ENCODE results near the gene MYBBP1A. TPM values are rescaled to one million over a fixed set of nuclear protein-coding genes. Genes with fewer than 3 reads are reported as not detected.
A peak's percentile ranks its signal among the peaks of the same experiment; 100 is the strongest.

Gene MYBBP1A
- total RNA-seq, 3 donors from 2014 or later (not counting 1 experiment from before 2014, with no cell fraction given): 50.5 to 58.1 (median 52.7) TPM

DNA sequence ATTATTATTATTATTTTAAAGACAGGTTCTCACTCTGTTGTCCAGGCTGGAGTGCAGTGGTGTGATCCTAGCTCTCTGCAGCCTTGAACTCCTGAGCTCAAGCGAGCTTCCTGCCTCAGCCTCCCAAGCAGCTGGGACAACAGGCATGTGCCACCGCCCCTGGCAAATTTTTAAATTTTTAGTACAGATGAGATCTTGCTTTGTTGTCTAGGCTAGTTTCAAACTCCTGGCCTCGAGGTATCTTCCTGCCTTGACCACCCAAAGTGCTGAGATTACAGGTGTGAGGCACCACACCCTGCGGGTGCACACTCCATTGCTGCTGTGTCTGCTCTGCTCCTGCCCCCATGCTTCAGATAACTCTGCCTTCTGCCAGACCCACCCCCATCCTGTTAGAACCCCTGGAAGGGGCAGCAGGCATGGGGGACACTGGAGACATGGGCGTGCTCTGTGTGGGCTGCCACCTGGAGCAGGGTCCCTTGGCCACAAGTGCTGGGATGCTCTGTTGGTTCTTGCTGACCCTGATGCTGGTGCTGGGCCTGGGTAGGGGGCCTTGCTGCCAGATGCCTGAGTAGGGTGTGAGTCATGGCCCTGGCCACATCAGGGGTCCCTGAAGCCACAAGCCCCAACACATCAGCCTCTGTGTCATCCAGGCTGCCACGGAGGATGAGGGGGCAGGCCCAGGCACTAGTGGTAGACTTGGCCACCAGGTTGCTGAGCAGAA, 2.6 kb upstream of the MYBBP1A start:
- DNase-seq (no peak), ATAC-seq (no peak)
- no peak overlapping the region for H3K4me3 Mint-ChIP-seq
- Histone ChIP-seq H3K9me3 (ENCODE audit: control insufficient read depth, insufficient read depth, low read length) (no peaks in the 10 kb centered on the region), H3K27ac (ENCODE audit: low read length) (no peak overlapping the region), H3K27me3 (ENCODE audit: control insufficient read depth, insufficient read depth, low read length) (no peaks in the 10 kb centered on the region), H3K36me3 (ENCODE audit: control insufficient read depth, insufficient read depth, low read length) (peaks cover 2% of the 10 kb centered on the region), H3K4me1 (ENCODE audit: control insufficient read depth, insufficient read depth, low read length) (peaks cover 21% of the 10 kb centered on the region), H3K4me3 (ENCODE audit: low read length) (no peak overlapping the region)
- intact Hi-C loops (cut with micrococcal nuclease): no loop called here
- TF ChIP-seq, protein P1, sequence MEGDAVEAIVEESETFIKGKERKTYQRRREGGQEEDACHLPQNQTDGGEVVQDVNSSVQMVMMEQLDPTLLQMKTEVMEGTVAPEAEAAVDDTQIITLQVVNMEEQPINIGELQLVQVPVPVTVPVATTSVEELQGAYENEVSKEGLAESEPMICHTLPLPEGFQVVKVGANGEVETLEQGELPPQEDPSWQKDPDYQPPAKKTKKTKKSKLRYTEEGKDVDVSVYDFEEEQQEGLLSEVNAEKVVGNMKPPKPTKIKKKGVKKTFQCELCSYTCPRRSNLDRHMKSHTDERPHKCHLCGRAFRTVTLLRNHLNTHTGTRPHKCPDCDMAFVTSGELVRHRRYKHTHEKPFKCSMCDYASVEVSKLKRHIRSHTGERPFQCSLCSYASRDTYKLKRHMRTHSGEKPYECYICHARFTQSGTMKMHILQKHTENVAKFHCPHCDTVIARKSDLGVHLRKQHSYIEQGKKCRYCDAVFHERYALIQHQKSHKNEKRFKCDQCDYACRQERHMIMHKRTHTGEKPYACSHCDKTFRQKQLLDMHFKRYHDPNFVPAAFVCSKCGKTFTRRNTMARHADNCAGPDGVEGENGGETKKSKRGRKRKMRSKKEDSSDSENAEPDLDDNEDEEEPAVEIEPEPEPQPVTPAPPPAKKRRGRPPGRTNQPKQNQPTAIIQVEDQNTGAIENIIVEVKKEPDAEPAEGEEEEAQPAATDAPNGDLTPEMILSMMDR (IDR thresholded peaks at IDR 0.05): no peak
- H3K9me3 Mint-ChIP-seq: no peaks in the 10 kb centered on the region
- 84% methylated on average over 6 of the region's 6 CpGs for WGBS (ENCODE audit: insufficient coverage)
- no peaks in the 10 kb centered on the region for H3K36me3 Mint-ChIP-seq
- H3K4me1 Mint-ChIP-seq: peaks cover 14 to 37% of the 10 kb centered on the region in 2 donors
- H3K27ac Mint-ChIP-seq: no peak overlapping the region
- H3K27me3 Mint-ChIP-seq (ENCODE audit: low read depth in 2 of 2): no peaks in the 10 kb centered on the region

DNA sequence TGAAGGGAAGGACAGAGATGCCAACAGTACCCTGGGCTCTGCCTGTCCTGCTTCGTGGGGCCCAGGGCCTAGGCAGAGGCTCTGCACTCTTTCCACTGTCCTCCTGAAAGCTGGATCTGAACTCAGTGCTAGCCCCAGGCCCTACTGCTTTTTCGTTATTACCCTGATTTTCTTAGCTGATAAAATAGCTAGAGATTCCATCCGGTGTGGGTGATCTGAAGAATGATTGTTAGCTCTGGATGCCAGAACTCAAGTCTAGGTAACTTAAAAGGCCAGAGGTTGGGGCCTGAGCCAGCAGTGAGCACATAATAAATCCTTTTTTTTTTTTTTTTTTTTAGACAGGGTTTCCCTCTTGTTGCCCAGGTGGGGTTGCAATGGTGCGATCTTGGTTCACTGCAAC, 1.8 kb upstream of the MYBBP1A start:
- ATAC-seq (no peak), DNase-seq (no peak)
- no peaks in the 10 kb centered on the region for H3K9me3 Mint-ChIP-seq
- peak overlapping the region; percentile 96 for H3K4me3 Mint-ChIP-seq
- intact Hi-C loops (cut with micrococcal nuclease): no loop called here
- TF ChIP-seq, protein P1 (IDR thresholded peaks at IDR 0.05): no peak
- peaks cover 14 to 30% of the 10 kb centered on the region in 2 donors for H3K4me1 Mint-ChIP-seq
- H3K27me3 Mint-ChIP-seq (ENCODE audit: low read depth in 2 of 2): no peaks in the 10 kb centered on the region
- peak overlapping the region in 1 of 2 donors; percentile 97 for H3K27ac Mint-ChIP-seq
- WGBS (ENCODE audit: insufficient coverage): 92% methylated on average over 4 of the region's 4 CpGs
- no peaks in the 10 kb centered on the region for H3K9me3 ChIP-seq (ENCODE audit: control insufficient read depth, insufficient read depth, low read length)
- no peaks in the 10 kb centered on the region for H3K36me3 Mint-ChIP-seq
- H3K36me3 ChIP-seq (ENCODE audit: control insufficient read depth, insufficient read depth, low read length): peaks cover 7% of the 10 kb centered on the region
- no peak overlapping the region for H3K4me3 ChIP-seq (ENCODE audit: low read length)
- no peak overlapping the region for H3K27ac ChIP-seq (ENCODE audit: low read length)
- peaks cover 21% of the 10 kb centered on the region for H3K4me1 ChIP-seq (ENCODE audit: control insufficient read depth, insufficient read depth, low read length)
- no peaks in the 10 kb centered on the region for H3K27me3 ChIP-seq (ENCODE audit: control insufficient read depth, insufficient read depth, low read length)

DNA sequence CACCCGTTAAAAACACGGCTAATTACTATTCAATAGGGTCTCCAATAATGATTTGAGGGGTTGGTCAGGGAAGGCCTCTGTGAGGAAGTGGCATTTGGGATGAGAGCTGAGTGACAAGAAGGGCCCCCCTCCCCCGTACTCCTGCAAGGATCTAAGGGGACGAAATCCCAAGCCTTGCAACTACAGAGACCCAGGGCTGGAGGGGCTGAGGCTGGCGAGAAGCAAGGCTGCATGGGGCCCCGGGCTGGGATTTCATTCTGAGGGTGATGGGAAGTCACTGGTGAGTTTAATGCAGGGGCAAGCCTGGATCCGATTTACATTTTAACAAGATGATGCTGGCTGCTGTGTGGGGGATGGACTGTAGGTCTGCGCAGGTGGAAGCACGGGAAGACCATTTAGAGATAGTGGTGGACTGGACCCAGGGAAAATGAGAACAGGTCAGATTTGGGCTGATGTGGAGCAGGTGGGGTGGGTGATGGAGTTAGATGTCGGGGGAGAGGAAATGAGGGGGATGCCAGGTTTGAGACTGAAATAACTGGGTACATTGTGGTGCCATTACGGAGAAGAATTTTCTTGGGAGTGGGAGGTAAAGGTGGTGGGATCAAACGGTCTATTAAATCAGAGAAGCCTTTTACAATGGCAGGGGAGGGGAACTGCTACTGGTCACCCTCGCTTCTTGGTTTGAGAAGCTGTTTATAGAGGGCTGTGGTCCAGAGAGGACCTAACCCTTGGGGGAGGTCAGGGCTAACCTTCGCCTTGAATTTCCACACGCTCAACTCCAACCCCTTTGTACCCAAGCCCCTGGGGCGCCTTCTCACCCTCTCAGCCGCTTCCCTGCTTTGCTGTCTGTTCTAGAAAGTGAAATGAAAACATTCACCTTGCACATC, 932 bp upstream of the MYBBP1A start:
- Mint-ChIP-seq H3K36me3 (no peaks in the 10 kb centered on the region), H3K27me3 (ENCODE audit: low read depth in 2 of 2) (no peaks in the 10 kb centered on the region), H3K4me3 (peak overlapping the region; percentile 96), H3K4me1 (peaks cover 14 to 29% of the 10 kb centered on the region in 2 donors), H3K9me3 (no peaks in the 10 kb centered on the region), H3K27ac (peak overlapping the region; percentile 97)
- WGBS (ENCODE audit: insufficient coverage): 83% methylated on average over 16 of the region's 17 CpGs
- Histone ChIP-seq H3K27me3 (ENCODE audit: control insufficient read depth, insufficient read depth, low read length) (no peaks in the 10 kb centered on the region), H3K4me1 (ENCODE audit: control insufficient read depth, insufficient read depth, low read length) (peaks cover 21% of the 10 kb centered on the region), H3K36me3 (ENCODE audit: control insufficient read depth, insufficient read depth, low read length) (peaks cover 14% of the 10 kb centered on the region), H3K9me3 (ENCODE audit: control insufficient read depth, insufficient read depth, low read length) (no peaks in the 10 kb centered on the region), H3K27ac (ENCODE audit: low read length) (peak overlapping the region; percentile 81), H3K4me3 (ENCODE audit: low read length) (peak overlapping the region; percentile 68)
- TF ChIP-seq, protein P1 (IDR thresholded peaks at IDR 0.05): no peak
- ATAC-seq (no peak), DNase-seq (no peak)
- intact Hi-C loops (cut with micrococcal nuclease): loop anchor here (1.0 kb wide), 1 partner anchor 9 kb away; no protein-coding TSS in a partner anchor

Measured in natural killer cell (primary cell).